ENCODE data around the gene FAM110D. TPM values are rescaled to one million over a fixed set of nuclear protein-coding genes. Genes with fewer than 3 reads are reported as not detected.

The FAM110D gene
- total and polyA plus RNA-seq, 10 of the 15 experiments (the other 5 are each of a cell fraction or from before 2014, with no cell fraction given), result 0.06 TPM; not detected in 9

- Histone ChIP-seq H3K4me1 (ENCODE audit: control insufficient read depth, insufficient read depth, low read length) (peaks cover 10% of the 10 kb centered on the region), H4K20me1 (ENCODE audit: control insufficient read depth, insufficient read depth) (no peaks in the 10 kb centered on the region), H3K27ac (ENCODE audit: control insufficient read depth, insufficient read depth) (no peak overlapping the region), H3K9me3 (replicated peaks; ENCODE audit: control insufficient read depth, insufficient read depth, low read length) (no peaks in the 10 kb centered on the region), H2AFZ (ENCODE audit: control insufficient read depth, low read depth, low read length) (no peak overlapping the region), H3K79me2 (ENCODE audit: control insufficient read depth, insufficient read depth, low read length) (no peaks in the 10 kb centered on the region), H3K9ac (ENCODE audit: control insufficient read depth, insufficient read depth, low read length) (no peak overlapping the region), H3K4me3 (no peak overlapping the region), H3K36me3 (ENCODE audit: control insufficient read depth in 2 of 2, insufficient read depth in 2 of 2, low read length in 1 of 2) (no peaks in the 10 kb centered on the region), H3K27me3 (replicated peaks in 1 of 2; ENCODE audit: control insufficient read depth in 2 of 2, insufficient read depth in 2 of 2, low read length in 1 of 2) (no peaks in the 10 kb centered on the region), H3K4me2 (ENCODE audit: control insufficient read depth, insufficient read depth) (no peak overlapping the region)
- FAIRE-seq, result no peak
- TF ChIP-seq E2F8 (IDR thresholded peaks at IDR 0.05; ENCODE audit: low read depth, partially characterized antibody) (no peak), NFIC (IDR thresholded peaks at IDR 0.05; ENCODE audit: low read depth, low read length) (no peak), RELA (IDR thresholded peaks at IDR 0.05; ENCODE audit: borderline replicate concordance, partially characterized antibody) (no peak), KLF5 (IDR thresholded peaks at IDR 0.05; ENCODE audit: partially characterized antibody) (no peak), USF1 (IDR thresholded peaks at IDR 0.05; ENCODE audit: borderline replicate concordance, extremely low read length, insufficient read depth, low read depth, low read length) (no peak), MYC (IDR thresholded peaks at IDR 0.05; ENCODE audit: insufficient read depth, insufficient read length, insufficient replicate concordance, low read length, severe bottlenecking) (no peak), ASH2L (IDR thresholded peaks at IDR 0.05; ENCODE audit: borderline replicate concordance, low read depth) (no peak)
- RAD21 ChIA-PET (ENCODE audit: unreplicated experiment), result no interaction called here
- POLR2A ChIA-PET, result interaction anchor here (0.6 kb wide), 1 partner anchor 123 kb away, joined by 5 read pairs; no protein-coding TSS in a partner anchor
- no TSS peak for BruUV-seq (replicated peaks)
- intact Hi-C loops (cut with micrococcal nuclease; ENCODE audit: unreplicated experiment) (no loop called here), in situ Hi-C loops (cut with MboI) (no loop called here)
- 52% methylated on average over 6 of the region's 7 CpGs for WGBS (ENCODE audit: insufficient coverage, insufficient replicate concordance, low lambda C conversion rate, missing lambda C conversion rate)
- ATAC-seq, result no peak
- SMC1A ChIA-PET (ENCODE audit: uncharacterized antibody, unreplicated experiment), result no interaction called here
- CTCF ChIA-PET, result interaction anchor here (1.0 kb wide), 1 partner anchor 14 kb away, joined by 3 read pairs; the partner anchor contains the start of gene ZNF593
- no peak for DNase-seq (ENCODE audit: low read depth, low spot score)
These were observed 25.2 kb downstream of the FAM110D start for GRCh38 chr1:26184086-26184485.
